Measurements from ENCODE around the gene TMC5. TPM values are rescaled to one million over a fixed set of nuclear protein-coding genes. Genes with fewer than 3 reads are reported as not detected.

Gene TMC5
- total RNA-seq, 4 donors from 2014 or later = 0.11 to 5.7 (median 0.67) TPM

- no peak overlapping the region for H3K27ac ChIP-seq
- 55 to 60% methylated on average over 5 to 6 of the region's 6 CpGs for WGBS, 2 donors
- no peaks in the 10 kb centered on the region for H3K27me3 ChIP-seq
- no peaks in the 10 kb centered on the region for H3K36me3 ChIP-seq
- no peak for DNase-seq
- no peak overlapping the region for H3K4me3 ChIP-seq
- intact Hi-C loops (cut with DNase I) = no loop called here
- TF ChIP-seq, protein P1, sequence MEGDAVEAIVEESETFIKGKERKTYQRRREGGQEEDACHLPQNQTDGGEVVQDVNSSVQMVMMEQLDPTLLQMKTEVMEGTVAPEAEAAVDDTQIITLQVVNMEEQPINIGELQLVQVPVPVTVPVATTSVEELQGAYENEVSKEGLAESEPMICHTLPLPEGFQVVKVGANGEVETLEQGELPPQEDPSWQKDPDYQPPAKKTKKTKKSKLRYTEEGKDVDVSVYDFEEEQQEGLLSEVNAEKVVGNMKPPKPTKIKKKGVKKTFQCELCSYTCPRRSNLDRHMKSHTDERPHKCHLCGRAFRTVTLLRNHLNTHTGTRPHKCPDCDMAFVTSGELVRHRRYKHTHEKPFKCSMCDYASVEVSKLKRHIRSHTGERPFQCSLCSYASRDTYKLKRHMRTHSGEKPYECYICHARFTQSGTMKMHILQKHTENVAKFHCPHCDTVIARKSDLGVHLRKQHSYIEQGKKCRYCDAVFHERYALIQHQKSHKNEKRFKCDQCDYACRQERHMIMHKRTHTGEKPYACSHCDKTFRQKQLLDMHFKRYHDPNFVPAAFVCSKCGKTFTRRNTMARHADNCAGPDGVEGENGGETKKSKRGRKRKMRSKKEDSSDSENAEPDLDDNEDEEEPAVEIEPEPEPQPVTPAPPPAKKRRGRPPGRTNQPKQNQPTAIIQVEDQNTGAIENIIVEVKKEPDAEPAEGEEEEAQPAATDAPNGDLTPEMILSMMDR (IDR thresholded peaks at IDR 0.05) = no peak
- no peak for TF ChIP-seq POLR2A (IDR thresholded peaks at IDR 0.05)
- no peaks in the 10 kb centered on the region for H3K9me3 ChIP-seq
- no peaks in the 10 kb centered on the region for H3K4me1 ChIP-seq
Measured at GRCh38 chr16:19472482-19472881, 54.8 kb downstream of the TMC5 start.

GRCh38 chr16:19474617-19475016, 56.9 kb downstream of the TMC5 start:
- Histone ChIP-seq H3K27ac (no peak overlapping the region), H3K4me1 (no peaks in the 10 kb centered on the region), H3K36me3 (no peaks in the 10 kb centered on the region), H3K9me3 (no peaks in the 10 kb centered on the region), H3K27me3 (no peaks in the 10 kb centered on the region), H3K4me3 (no peak overlapping the region)
- DNase-seq = no peak
- intact Hi-C loops (cut with DNase I) = no loop called here
- 63 to 88% methylated on average over 2 to 5 of the region's 5 CpGs for WGBS, 2 donors
- TF ChIP-seq, protein P1 (IDR thresholded peaks at IDR 0.05) = no peak
- no peak for TF ChIP-seq POLR2A (IDR thresholded peaks at IDR 0.05)

DNA sequence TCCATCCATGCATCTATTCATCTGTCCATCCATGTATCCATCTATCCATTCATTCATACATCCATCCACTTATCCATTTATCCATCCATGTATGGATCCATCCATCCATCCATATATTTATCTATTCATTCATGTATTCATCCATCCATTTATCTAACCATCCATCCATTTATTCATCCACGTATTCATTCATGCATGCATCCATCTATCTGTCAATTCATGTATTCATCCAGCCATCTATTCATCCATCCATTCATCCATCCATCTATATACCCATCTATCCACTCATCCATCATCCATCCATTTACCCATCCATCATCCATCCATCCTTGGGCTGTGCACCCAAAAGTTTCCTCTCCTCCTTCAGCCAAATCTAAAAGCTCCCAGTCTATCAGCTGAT, 60.8 kb downstream of the TMC5 start:
- no peak overlapping the region for H3K27ac ChIP-seq
- intact Hi-C loops (cut with DNase I) = no loop called here
- 86 to 89% methylated on average over 1 of the region's 1 CpG for WGBS, 2 donors
- no peak overlapping the region for H3K4me3 ChIP-seq
- peaks cover 0 to 9% (median 0%) of the 10 kb centered on the region in 3 donors for H3K4me1 ChIP-seq
- H3K9me3 ChIP-seq = no peaks in the 10 kb centered on the region
- TF ChIP-seq, protein P1 (IDR thresholded peaks at IDR 0.05) = no peak
- no peak for TF ChIP-seq POLR2A (IDR thresholded peaks at IDR 0.05)
- H3K36me3 ChIP-seq = no peaks in the 10 kb centered on the region
- DNase-seq = no peak
- no peaks in the 10 kb centered on the region for H3K27me3 ChIP-seq

- no peaks in the 10 kb centered on the region for H3K36me3 ChIP-seq
- 81 to 90% methylated on average over 3 of the region's 3 CpGs for WGBS, 2 donors
- H3K27me3 ChIP-seq = no peaks in the 10 kb centered on the region
- H3K4me1 ChIP-seq = peaks cover 0 to 13% (median 0%) of the 10 kb centered on the region in 3 donors
- no peak overlapping the region for H3K4me3 ChIP-seq
- intact Hi-C loops (cut with DNase I) = no loop called here
- TF ChIP-seq, protein P1 (IDR thresholded peaks at IDR 0.05) = no peak
- no peak for TF ChIP-seq POLR2A (IDR thresholded peaks at IDR 0.05)
- H3K27ac ChIP-seq = no peak overlapping the region
- no peak for DNase-seq
- H3K9me3 ChIP-seq = no peaks in the 10 kb centered on the region
Measured at GRCh38 chr16:19479302-19479721, 61.6 kb downstream of the TMC5 start.

DNA sequence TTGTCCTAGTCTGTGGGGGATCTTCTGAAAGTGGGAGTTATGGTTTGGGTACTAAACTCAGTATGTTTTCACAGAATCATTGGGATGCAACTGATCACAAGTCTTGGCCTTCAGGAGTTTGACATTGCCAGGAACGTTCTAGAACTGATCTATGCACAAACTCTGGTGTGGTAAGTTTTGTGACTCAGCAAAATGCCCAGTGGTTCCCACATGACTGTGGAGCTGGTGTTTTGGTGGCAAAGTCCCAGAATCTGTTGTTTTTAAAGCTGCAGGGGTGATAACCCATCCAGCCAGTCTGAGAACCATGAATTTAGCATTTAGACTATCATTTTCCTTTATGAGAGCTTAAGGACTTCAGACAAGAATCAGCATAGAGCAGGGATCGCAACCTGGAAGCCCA, 63.6 kb downstream of the TMC5 start:
- Histone ChIP-seq H3K4me1 (peaks cover 0 to 13% (median 0%) of the 10 kb centered on the region in 3 donors), H3K9me3 (no peaks in the 10 kb centered on the region), H3K4me3 (no peak overlapping the region), H3K36me3 (no peaks in the 10 kb centered on the region), H3K27me3 (no peaks in the 10 kb centered on the region), H3K27ac (no peak overlapping the region)
- WGBS, 2 donors = 74% methylated on average over 2 of the region's 2 CpGs
- no peak for DNase-seq
- TF ChIP-seq POLR2A (IDR thresholded peaks at IDR 0.05) = no peak
- TF ChIP-seq, protein P1 (IDR thresholded peaks at IDR 0.05) = no peak
- intact Hi-C loops (cut with DNase I) = no loop called here

Measured in esophagus squamous epithelium (tissue), 5 donors.